NT2/D1 (cell line): ENCODE measurements around the gene MOV10.

Source experiments
- YY1 ChIP-seq: IDR thresholded peaks from 2 replicates; pipeline ENCODE4 v1.6.1; 2011; ENCODE audit not compliant: insufficient read length, insufficient read depth
- ZNF274 ChIP-seq: IDR thresholded peaks from 2 replicates; pipeline ENCODE4 v1.6.1; 2011; ENCODE audit warnings: mild to moderate bottlenecking, low read depth, low read length

DNA sequence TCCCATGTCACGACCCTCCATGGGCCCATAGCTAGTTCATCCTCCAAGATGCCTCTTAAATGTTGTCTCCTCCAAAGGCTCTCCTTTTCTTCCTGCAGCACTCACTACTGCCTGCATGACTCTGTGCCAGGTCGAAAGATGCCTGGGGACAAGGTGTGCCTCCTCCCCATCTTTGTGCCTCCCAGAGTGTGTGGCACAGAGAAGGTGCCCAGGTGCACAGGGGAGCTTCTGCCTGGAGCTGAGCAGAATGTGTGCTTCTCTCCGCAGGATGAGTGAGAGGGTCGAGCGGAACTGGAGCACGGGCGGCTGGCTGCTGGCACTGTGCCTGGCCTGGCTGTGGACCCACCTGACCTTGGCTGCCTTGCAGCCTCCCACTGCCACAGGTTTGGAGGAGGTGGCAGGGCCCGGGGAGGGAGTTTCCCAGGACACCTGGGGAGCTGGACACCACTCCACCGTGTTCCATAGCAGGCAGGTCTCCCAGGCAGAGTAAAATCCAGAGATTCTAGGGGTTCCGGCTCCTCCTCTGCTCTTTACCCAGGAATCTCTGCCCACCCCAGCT, 47.6 kb downstream of the MOV10 start:
- TF ChIP-seq YY1 (no peak), ZNF274 (no peak)
